Measurements from ENCODE around the gene HSF5. TPM values are rescaled to one million over a fixed set of nuclear protein-coding genes. Genes with fewer than 3 reads are reported as not detected.

HSF5 gene
- total and polyA plus RNA-seq, 2 donors (not counting 3 experiments of a cell fraction or from before 2014, with no cell fraction given): 0.03 TPM; not detected in 1

- TF ChIP-seq FOS (IDR thresholded peaks at IDR 0.05; ENCODE audit: borderline replicate concordance, insufficient read depth, low read length) (no peak), EZH2 (IDR thresholded peaks at IDR 0.05; ENCODE audit: borderline replicate concordance, low read depth, low read length, severe bottlenecking) (no peak), POLR2AphosphoS5 (IDR thresholded peaks at IDR 0.05; ENCODE audit: insufficient read depth, low read depth, low read length) (no peak), JUN (IDR thresholded peaks at IDR 0.05; ENCODE audit: borderline replicate concordance, insufficient read depth, insufficient read length, low read depth) (no peak)
- no peaks in the 10 kb centered on the region for H3K36me3 ChIP-seq (ENCODE audit: control insufficient read depth in 2 of 2, extremely low read depth in 1 of 2, insufficient read depth in 2 of 2, low read length in 2 of 2)
- intact Hi-C loops (cut with micrococcal nuclease): no loop called here
- ChIA-PET POLR2A (no interaction called here), CTCF (no interaction called here)
- no peaks in the 10 kb centered on the region for H3K9me1 ChIP-seq (replicated peaks; ENCODE audit: control insufficient read depth, extremely low read depth, insufficient read depth, low read length)
- BruUV-seq (replicated peaks): no TSS peak
- H2AFZ ChIP-seq (ENCODE audit: low read depth, low read length): no peak overlapping the region
- H3K79me2 ChIP-seq (ENCODE audit: control insufficient read depth, insufficient read depth, low read length): no peaks in the 10 kb centered on the region
- H3K27ac ChIP-seq (ENCODE audit: insufficient read depth, low read depth, low read length): no peak overlapping the region
- no peak overlapping the region for H3K4me3 ChIP-seq (replicated peaks in 1 of 3; ENCODE audit: insufficient read depth in 1 of 3, low read depth in 1 of 3, low read length in 3 of 3)
- no peak overlapping the region for H3K9ac ChIP-seq (replicated peaks; ENCODE audit: extremely low read depth, insufficient read depth, low read length)
- no peak overlapping the region for H3K4me2 ChIP-seq (ENCODE audit: insufficient read depth, low read length)
- H3K4me1 ChIP-seq (ENCODE audit: control insufficient read depth, extremely low read depth, insufficient read depth, low read length): no peaks in the 10 kb centered on the region
- dilution Hi-C loops (cut with MboI; ENCODE audit: extremely low pct_ligation_motif_present, low sequenced_read_pairs): no loop called here
- no peak for DNase-seq (ENCODE audit: low read depth, low spot score)
- H3K27me3 ChIP-seq (ENCODE audit: control insufficient read depth in 2 of 2, insufficient read depth in 2 of 2, low read length in 2 of 2): peaks cover 4 to 5% of the 10 kb centered on the region in 2 experiments
- no peaks in the 10 kb centered on the region for H3K9me3 ChIP-seq (replicated peaks; ENCODE audit: control insufficient read depth, insufficient read depth, low read length)
- no peaks in the 10 kb centered on the region for H4K20me1 ChIP-seq (replicated peaks; ENCODE audit: control insufficient read depth, extremely low read depth, insufficient read depth, low read length)
- no peak for FAIRE-seq
These were observed 112.4 kb downstream of the HSF5 start for GRCh38 chr17:58375811-58376210.

- Histone ChIP-seq H3K4me3 (replicated peaks in 1 of 3; ENCODE audit: insufficient read depth in 1 of 3, low read depth in 1 of 3, low read length in 3 of 3) (no peak overlapping the region), H3K9me3 (replicated peaks; ENCODE audit: control insufficient read depth, insufficient read depth, low read length) (no peaks in the 10 kb centered on the region), H3K27me3 (ENCODE audit: control insufficient read depth in 2 of 2, insufficient read depth in 2 of 2, low read length in 2 of 2) (peaks cover 3% of the 10 kb centered on the region in 2 experiments), H3K4me2 (ENCODE audit: insufficient read depth, low read length) (no peak overlapping the region), H3K9ac (replicated peaks; ENCODE audit: extremely low read depth, insufficient read depth, low read length) (no peak overlapping the region), H3K36me3 (ENCODE audit: control insufficient read depth in 2 of 2, extremely low read depth in 1 of 2, insufficient read depth in 2 of 2, low read length in 2 of 2) (no peaks in the 10 kb centered on the region), H3K79me2 (ENCODE audit: control insufficient read depth, insufficient read depth, low read length) (no peaks in the 10 kb centered on the region), H2AFZ (ENCODE audit: low read depth, low read length) (no peak overlapping the region), H4K20me1 (replicated peaks; ENCODE audit: control insufficient read depth, extremely low read depth, insufficient read depth, low read length) (no peaks in the 10 kb centered on the region), H3K4me1 (ENCODE audit: control insufficient read depth, extremely low read depth, insufficient read depth, low read length) (no peaks in the 10 kb centered on the region), H3K9me1 (replicated peaks; ENCODE audit: control insufficient read depth, extremely low read depth, insufficient read depth, low read length) (no peaks in the 10 kb centered on the region), H3K27ac (ENCODE audit: insufficient read depth, low read depth, low read length) (no peak overlapping the region)
- no peak for DNase-seq (ENCODE audit: low read depth, low spot score)
- no TSS peak for BruUV-seq (replicated peaks)
- TF ChIP-seq POLR2AphosphoS5 (IDR thresholded peaks at IDR 0.05; ENCODE audit: insufficient read depth, low read depth, low read length) (no peak), POLR2A (IDR thresholded peaks at IDR 0.05; ENCODE audit: low read depth, low read length) (no peak), GATA2 (IDR thresholded peaks at IDR 0.05; ENCODE audit: insufficient read depth, insufficient read length, low read depth, low read length) (no peak), JUN (IDR thresholded peaks at IDR 0.05; ENCODE audit: borderline replicate concordance, insufficient read depth, insufficient read length, low read depth) (no peak), MYC (IDR thresholded peaks at IDR 0.05; ENCODE audit: low read depth, low read length) (no peak), CTCF (IDR thresholded peaks at IDR 0.05; ENCODE audit: extremely low read depth in 1 of 2, insufficient read depth in 1 of 2, low read depth in 1 of 2, low read length in 2 of 2) (no peak), MAX (IDR thresholded peaks at IDR 0.05; ENCODE audit: insufficient read depth, insufficient read length) (no peak), EZH2 (IDR thresholded peaks at IDR 0.05; ENCODE audit: borderline replicate concordance, low read depth, low read length, severe bottlenecking) (no peak), FOS (IDR thresholded peaks at IDR 0.05; ENCODE audit: borderline replicate concordance, insufficient read depth, low read length) (no peak)
- dilution Hi-C loops (cut with MboI; ENCODE audit: extremely low pct_ligation_motif_present, low sequenced_read_pairs): no loop called here
- ChIA-PET CTCF (no interaction called here), POLR2A (no interaction called here)
- intact Hi-C loops (cut with micrococcal nuclease): no loop called here
- no peak for FAIRE-seq
These were observed 113.0 kb downstream of the HSF5 start for GRCh38 chr17:58375256-58375655.
